Ovary (tissue), 3 donors: ENCODE data around the gene CHSY3.

Experiments
- CTCF ChIP-seq, 3 donors: fragments of 450-650 bp in 2 of 3; fragments of 200-600 bp in 1 of 3; IDR thresholded peaks; one replicate each; pipeline versions ENCODE4 v1.5.1 to v1.8.0; 2016 to 2022; ENCODE audit warnings: antibody characterized with exemption in 3 of 3, mild to moderate bottlenecking in 1 of 3
- EP300 ChIP-seq: sonication (generic); formaldehyde crosslinking; IDR thresholded peaks from one replicate; pipeline ENCODE4 v1.6.1; 2017; ENCODE audit warnings: antibody characterized with exemption
- POLR2A ChIP-seq: fragments of 450-650 bp; IDR thresholded peaks from one replicate; pipeline ENCODE4 v1.6.1; 2017; ENCODE audit warnings: antibody characterized with exemption, mild to moderate bottlenecking, moderate library complexity
- donor health status: DM: no; HTN: no; CAD: no.

DNA sequence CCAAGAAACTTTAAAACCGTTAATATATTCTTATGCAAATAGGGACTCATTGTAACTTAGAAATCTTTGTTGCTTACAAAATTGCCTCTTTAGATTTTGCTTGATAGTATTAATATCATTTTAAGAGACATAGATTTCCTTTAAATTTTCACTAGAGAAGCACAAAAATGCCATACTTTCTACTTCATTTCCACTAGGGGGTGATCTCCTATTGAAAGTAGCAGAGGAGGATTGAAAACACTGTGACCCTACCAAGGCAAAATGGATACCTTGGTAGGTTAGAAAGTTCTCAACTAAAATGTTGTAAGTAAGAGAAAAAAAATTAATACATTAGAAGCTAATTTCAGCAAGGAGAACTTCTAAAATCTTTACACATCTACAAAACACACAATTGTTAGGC lies 204.9 kb downstream of the CHSY3 start:
- TF ChIP-seq CTCF (IDR thresholded peaks at IDR 0.05), result no peak
- TF ChIP-seq POLR2A, result no peak
- no peak for TF ChIP-seq EP300
